RCC 7860 (cell line): ENCODE measurements around the gene TUBB2B.
A peak's percentile ranks its signal among the peaks of the same experiment; 100 is the strongest.

Experiments used
- DNase-seq: peaks from one replicate; pipeline ENCODE4 v3.0.0-alpha.2; 2015; ENCODE audit warnings: low spot score
- FAIRE-seq: peaks from 2 replicates; lab custom pipeline; 2012; peaks lifted over from hg19 to GRCh38; lab: Jason Lieb, UNC

Gene TUBB2B

GRCh38 chr6:3235486-3235885 is 8.0 kb upstream of the TUBB2B start:
- FAIRE-seq = no peak
- no peak for DNase-seq

DNA sequence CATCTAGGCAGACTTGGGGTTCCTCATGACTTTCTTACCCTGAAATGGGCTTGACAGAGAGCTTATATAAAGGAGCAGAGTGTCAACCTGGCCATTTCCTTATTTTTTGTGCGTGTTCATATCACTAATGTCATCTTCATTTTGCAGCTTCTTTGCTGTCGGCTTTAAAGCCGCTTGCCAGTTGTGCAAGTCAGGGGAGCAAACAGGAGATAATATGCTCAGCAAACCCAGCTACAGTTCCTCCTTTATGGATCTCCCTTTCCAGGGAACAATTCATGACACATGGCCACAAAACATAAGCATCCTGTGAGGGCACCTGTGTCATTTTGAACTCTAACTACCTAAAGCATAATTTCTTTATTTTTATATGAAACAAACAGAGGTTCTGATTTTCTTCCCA is 6.5 kb upstream of the TUBB2B start:
- DNase-seq (no peak), FAIRE-seq (no peak)

DNA sequence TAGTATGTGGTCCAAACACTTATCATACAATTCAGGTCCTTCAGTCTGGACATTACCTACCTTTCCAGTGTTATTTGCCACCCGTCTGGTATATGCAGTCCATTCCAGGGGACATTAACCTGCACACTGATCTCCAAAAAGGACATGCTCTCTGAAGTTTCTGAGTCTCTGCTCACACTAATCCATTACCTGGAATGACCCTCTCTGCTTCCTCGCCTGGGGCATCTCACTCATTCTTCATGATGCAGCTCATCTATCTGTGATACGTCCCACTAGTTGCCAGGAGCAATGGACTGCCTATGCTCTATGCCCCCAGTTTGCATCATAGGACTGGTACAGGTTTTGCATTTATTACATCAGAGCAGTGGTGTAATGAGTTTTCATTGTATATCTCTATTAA is 5.9 kb upstream of the TUBB2B start:
- DNase-seq (no peak), FAIRE-seq (no peak)

DNA sequence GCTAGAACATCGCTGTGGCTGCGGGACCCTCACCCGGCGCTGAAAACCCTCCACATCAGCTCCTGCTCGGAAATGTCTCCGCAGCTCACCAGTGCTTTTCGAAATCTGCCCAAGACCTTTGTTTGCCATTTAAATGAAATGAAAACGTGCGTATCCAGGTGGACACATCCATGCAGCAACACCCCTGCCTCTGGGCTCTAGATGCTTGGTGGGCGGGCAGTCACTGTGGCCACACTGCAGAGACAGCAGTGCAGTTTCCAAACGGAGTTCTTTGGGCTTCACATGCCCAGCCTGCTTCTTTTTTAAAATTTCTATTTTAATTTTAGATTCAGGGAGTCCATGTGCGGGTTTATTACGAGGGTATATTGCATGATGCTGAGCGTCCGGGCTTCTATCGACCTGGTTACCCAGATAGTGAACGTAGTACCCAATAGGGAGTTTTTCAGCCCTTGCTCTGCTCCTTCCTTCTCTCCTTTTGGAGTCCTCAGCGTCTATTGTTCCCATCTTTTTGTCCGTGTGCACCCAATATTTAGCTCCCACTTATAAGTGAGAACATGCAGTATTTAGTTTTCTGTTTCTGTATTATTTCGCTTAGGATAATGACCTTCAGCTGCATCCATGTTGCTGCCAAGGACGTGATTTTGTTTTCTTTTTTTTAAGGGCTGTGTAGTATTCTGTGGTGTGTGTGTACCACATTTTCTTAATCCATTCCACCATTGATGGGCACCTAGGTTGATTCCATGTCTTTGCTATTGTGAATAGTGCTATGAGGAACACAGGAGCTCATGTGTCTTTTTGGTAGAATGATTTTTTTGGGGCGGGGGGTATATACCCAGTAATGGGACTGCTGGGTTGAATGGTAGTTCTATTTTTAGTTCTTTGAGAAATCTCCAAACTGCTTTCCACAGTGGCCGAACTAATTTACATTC is 4.8 kb upstream of the TUBB2B start:
- DNase-seq = no peak
- no peak for FAIRE-seq

GRCh38 chr6:3231247-3232016 is 4.0 kb upstream of the TUBB2B start:
- DNase-seq (peak; percentile 66), FAIRE-seq (no peak)

DNA sequence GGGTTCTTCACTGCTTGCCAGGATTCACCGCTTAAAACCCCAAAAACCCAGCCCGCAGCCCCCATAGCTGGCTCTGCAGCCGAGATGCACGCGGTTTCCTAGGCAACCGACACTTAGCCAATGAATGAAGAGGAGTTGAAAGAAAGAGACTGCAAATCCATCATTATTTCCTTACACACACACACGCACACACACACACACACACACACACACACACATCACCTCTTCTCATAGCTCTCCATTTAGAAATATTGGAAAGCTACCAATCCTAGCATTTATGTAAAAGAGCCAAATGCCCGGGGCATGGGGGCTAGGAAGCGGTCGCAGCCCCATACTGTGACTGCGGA is 3.4 kb upstream of the TUBB2B start:
- FAIRE-seq = no peak
- DNase-seq = peak; percentile 14

- no peak for FAIRE-seq
- DNase-seq = no peak
Observed at GRCh38 chr6:3230256-3230882, 2.9 kb upstream of the TUBB2B start.

- DNase-seq (no peak), FAIRE-seq (no peak)
Observed at GRCh38 chr6:3229566-3230178, 2.2 kb upstream of the TUBB2B start.

- DNase-seq = no peak
- FAIRE-seq = no peak
Observed at GRCh38 chr6:3228771-3229565, 1.5 kb upstream of the TUBB2B start.

DNA sequence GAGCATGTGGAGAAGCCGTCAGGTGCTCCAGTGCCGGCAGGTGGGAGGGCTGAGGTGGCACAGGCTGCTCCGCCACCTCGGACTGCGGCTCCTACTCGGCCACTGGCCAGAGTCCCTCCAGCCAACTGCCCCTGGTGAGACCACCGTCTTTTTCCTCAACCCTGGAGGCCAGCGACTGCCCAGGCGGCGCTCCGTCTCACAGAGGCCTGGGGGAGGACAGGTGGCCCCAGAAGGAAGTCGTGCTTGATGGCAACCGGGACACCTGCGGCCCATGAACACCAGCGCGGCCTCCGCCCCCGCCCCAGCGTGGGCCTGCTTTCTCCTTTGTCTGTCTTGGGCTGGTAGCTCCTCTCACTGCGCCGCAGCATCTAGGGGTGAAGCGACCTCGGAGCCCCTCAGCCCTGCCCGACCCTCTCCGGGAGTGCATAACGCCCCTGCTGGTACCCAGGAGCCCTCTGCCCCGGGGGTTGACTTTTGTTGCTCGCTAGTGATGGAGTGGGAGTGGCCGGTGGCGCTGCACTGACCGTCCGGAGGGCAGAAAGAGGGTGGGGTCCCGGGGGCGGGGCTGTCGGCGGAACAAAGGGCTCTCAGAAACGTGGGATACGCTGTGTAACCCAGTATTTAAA is 706 bp upstream of the TUBB2B start:
- no peak for DNase-seq
- FAIRE-seq = no peak

DNA sequence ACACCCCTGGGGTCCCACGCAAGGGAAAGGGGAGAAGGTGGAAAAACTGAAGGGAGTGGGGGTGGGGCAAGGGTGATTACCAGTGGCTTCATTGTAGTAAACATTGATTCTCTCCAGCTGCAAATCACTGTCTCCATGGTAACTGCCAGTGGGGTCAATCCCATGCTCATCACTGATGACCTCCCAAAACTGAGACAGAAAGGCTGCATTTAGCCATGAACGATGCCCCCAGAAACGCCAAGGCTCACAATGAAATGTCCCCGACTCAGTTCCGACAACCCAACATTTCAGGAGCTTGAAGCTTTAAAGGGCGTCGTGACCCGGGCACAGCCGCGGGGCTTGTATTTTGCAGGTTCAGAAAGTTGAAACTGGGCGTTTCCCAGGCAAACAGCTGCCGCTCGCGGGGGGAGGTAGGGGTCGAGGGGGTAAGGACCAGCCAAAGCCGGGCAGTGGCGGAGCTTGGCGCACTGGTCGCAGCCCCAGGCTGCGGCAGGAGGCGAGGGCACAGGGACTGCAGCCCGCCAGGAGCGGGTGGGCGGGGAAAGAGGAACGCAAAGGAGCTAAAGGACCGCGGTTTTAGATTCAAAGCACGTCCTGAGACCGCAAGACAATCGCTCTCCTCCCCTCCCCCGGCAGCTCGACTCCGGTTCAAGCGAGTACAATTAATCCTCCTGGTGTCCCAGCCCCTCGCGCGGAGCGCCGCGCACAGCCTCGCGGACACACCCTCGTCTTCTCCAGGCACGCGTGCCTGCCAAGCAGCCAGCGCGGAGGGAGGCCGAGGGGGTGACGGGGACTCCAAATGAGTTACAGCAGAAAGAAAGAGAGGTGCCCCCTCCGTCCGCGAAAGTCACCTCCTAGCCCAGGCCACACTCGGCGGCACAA is 731 bp downstream of the TUBB2B start:
- no peak for DNase-seq
- FAIRE-seq = no peak

DNA sequence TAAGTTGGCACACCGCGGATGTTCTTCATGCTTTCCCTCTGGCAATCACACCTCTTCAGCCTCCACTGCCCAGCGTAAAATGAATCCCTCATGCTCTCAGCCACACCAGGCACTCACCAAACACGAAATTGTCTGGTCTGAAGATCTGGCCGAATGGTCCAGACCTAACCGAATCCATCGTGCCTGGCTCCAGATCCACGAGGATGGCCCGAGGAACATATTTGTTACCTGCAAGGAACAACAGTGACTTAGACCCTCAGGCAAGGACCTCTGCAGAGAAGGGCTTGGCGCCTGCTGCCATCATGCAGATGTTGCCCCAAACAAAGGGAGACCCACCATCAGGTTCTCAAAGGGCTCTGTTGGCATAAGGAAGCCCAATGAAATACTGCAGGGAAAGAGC is 1.4 kb downstream of the TUBB2B start:
- FAIRE-seq = no peak
- no peak for DNase-seq

DNA sequence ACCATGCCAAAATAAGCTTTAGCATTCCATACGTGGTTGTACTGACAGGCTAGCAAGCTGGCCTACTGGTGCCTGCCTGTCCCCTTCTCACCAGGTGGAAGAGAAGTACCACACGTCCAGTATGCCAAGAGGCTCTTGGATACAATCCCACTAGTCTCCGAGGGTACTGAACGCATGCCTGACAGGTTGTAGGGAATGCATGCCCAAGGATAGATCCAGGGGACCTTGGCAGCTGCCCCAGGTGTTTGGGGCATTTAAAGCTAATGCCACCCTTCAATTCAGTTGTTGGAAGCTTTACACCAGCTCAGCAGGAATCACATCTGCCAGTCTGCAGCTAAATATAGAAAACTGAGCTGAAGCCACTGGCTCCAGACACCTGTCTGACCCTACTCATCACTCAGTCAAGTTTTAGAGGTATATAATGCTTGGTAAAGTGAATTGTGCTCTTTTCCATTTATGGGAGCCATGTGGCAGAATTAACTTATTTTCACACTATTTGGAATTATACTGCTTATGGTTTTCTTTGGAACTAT is 4.9 kb downstream of the TUBB2B start:
- FAIRE-seq (no peak), DNase-seq (no peak)

- FAIRE-seq (no peak), DNase-seq (no peak)
Observed at GRCh38 chr6:3221578-3221977, 5.9 kb downstream of the TUBB2B start.

DNA sequence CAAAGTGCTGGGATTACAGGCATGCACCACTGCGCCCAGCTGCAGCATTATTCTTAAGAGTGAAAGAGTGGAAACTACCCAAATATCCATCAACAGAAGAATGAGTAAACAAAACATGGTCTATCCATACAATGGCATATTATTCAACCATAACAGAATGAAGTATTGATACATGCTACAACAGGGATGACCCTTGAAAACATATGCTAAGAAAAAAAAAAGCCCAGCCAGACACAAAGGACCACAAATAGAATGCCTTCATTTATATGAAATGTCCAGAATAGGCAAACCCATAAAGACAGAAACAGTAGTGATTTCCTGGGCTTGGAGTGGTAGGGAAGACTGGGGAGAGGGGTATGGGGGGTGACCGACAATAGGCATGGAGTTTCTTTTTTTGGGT is 7.1 kb downstream of the TUBB2B start:
- DNase-seq (no peak), FAIRE-seq (no peak)

DNA sequence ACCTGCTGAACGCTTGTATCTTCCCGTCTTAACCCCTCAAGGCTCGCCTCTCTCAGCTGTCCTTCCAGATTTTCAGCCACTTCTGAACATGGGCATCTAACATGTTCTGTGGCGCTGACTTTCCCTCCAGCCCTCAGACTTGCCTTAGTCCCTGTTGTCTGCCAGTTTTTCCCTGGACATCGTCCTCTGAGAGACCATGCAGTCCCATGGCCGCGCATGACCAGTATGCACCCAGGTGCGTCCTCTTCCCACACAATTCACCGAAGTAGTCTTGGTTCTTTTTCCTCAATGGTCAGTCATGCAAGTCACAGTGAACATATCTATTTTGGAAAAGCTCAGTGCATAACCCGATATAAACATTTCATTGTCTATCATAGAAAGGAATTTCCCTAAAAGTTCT is 9.2 kb downstream of the TUBB2B start:
- FAIRE-seq (no peak), DNase-seq (no peak)

DNA sequence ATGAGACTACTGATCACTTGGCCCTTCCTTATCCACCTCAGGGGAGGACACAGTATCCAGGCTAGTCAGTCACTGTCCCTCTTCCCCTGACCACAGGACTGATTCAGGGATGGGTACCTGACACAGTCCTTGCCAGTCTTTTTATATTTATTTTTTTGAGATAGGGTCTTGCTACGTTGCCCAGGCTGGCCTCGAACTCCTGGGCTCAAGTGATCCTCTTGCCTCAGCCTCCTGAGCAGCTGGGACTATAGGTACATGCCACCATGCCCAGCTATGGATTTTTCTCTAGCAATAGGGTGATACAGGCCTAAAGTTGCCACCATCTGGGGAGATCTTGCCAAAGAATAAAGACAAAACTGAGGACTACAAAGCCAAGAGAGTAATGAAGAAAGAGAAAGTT is 10.2 kb downstream of the TUBB2B start:
- FAIRE-seq = no peak
- DNase-seq = no peak

- FAIRE-seq = no peak
- no peak for DNase-seq
Observed at GRCh38 chr6:3214898-3215297, 12.6 kb downstream of the TUBB2B start.

GRCh38 chr6:3213334-3213695 is 14.1 kb downstream of the TUBB2B start:
- FAIRE-seq (no peak), DNase-seq (no peak)
